NCI-H1694 (cell line): ENCODE measurements around the gene ATF4.
"Not testable (repeated sequence)": the region's sequence is repeated elsewhere in the genome, so short reads cannot be mapped to it uniquely, and the experiment has no call there.

Experiments used
- DNase-seq: peaks from one replicate; lab custom pipeline; 2025; lab: John Stamatoyannopoulos, UW

Gene ATF4

GRCh38 chr22:39511226-39511625 lies 9.1 kb upstream of the ATF4 start:
- no peak for DNase-seq

DNA sequence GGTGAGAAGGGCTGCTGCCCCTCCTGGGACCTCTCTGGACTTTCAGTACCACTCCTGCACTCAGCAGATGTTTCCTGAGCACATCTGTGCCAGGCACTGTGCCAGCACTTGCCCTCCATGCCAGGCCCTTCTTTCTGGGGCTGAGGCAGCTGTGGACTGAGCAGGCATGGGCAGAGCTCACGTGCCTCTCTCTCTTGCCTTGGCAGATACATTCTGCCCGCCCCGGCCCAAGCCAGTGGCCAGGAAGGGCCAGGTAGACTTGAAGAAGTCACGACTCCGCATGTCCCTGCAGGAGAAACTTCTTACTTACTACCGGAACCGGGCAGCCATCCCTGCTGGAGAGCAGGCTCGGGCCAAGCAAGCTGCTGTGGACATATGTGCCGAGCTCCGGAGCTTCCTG lies 8.3 kb upstream of the ATF4 start:
- no peak for DNase-seq

DNA sequence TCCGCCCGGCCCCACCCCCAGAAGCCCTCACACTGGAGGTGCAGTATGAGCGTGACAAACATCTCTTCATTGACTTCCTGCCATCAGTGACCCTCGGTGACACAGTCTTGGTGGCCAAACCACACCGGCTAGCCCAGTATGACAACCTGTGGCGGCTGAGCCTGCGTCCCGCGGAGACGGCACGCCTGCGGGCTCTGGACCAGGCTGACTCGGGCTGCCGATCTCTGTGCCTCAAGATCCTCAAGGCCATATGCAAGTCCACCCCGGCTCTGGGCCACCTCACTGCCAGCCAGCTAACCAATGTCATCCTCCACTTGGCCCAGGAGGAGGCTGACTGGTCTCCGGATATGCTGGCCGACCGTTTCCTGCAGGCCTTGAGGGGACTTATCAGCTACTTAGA lies 6.6 kb upstream of the ATF4 start:
- no peak for DNase-seq

GRCh38 chr22:39514373-39514973 lies 5.9 kb upstream of the ATF4 start:
- no peak for DNase-seq

GRCh38 chr22:39515266-39516050 lies 4.9 kb upstream of the ATF4 start:
- DNase-seq, result no peak

DNA sequence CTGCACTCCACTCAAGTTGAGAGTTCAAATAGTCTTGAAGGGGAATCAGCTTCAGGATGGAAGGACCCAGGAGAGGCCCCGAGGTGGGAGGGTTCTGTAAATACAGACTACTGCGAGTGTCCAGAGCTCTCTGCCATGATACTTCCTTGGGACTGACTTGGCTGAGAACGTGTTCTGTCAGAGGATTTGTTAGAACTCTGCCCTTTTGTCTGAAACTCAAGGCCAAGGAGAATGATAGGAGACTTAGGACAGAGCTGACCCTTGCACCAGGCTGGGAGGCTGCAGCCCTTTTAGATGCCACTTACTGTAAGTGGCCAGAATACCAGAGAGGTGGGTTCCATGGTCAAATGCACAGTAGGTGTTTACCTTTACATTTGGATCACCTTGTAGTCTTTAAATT lies 2.9 kb upstream of the ATF4 start:
- DNase-seq, result no peak

- DNase-seq, result no peak
Measured at GRCh38 chr22:39518144-39518786, 2.1 kb upstream of the ATF4 start.

- no peak for DNase-seq
Measured at GRCh38 chr22:39518996-39519680, 1.2 kb upstream of the ATF4 start.

- peak; percentile 98 for DNase-seq
Measured at GRCh38 chr22:39519681-39520225, 609 bp upstream of the ATF4 start.

DNA sequence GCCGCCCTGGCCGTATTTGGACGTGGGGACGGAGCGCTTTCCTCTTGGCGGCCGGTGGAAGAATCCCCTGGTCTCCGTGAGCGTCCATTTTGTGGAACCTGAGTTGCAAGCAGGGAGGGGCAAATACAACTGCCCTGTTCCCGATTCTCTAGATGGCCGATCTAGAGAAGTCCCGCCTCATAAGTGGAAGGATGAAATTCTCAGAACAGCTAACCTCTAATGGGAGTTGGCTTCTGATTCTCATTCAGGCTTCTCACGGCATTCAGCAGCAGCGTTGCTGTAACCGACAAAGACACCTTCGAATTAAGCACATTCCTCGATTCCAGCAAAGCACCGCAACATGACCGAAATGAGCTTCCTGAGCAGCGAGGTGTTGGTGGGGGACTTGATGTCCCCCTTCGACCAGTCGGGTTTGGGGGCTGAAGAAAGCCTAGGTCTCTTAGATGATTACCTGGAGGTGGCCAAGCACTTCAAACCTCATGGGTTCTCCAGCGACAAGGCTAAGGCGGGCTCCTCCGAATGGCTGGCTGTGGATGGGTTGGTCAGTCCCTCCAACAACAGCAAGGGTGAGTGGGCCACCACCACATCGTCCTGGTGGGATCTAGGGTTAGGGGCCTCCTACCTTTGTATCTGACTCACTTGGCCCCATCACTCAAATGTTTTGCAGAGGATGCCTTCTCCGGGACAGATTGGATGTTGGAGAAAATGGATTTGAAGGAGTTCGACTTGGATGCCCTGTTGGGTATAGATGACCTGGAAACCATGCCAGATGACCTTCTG lies 934 bp downstream of the ATF4 start:
- peak; percentile 31 for DNase-seq

- not testable (repeated sequence) for DNase-seq
Measured at GRCh38 chr22:39522091-39522490, 1.7 kb downstream of the ATF4 start.

DNA sequence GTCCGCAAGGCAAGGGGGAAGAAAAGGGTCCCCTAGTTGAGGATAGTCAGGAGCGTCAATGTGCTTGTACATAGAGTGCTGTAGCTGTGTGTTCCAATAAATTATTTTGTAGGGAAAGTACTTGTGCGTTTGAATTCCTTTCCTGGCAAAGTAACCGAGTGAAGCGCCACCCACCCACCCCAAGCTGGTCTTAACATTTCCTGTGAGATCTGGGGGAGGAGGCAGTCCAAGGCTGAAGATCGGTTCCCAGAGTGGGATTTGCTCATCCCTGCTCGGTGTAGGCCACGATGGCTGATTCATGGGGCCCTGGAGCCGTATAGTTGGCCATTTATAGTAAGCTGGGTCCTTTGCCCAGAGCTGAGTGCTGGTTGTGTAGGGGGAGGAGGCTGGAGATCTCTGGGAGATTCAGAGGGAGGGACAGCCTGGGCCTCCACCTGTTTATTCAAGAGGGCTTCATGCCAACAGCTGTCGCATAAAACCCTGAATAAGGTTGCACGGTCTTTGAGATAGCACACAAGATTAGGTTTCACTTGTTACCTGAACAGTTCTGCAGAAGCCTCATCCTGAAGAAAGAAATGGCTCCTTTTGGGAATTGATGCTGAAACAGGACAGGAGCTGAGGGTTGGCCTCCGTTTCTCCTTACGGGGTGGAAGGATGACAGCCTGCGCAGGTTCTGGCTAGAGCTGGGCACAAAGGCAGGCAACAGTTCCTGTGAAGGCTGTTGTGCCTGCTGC lies 2.4 kb downstream of the ATF4 start:
- peak; percentile 45 for DNase-seq

DNA sequence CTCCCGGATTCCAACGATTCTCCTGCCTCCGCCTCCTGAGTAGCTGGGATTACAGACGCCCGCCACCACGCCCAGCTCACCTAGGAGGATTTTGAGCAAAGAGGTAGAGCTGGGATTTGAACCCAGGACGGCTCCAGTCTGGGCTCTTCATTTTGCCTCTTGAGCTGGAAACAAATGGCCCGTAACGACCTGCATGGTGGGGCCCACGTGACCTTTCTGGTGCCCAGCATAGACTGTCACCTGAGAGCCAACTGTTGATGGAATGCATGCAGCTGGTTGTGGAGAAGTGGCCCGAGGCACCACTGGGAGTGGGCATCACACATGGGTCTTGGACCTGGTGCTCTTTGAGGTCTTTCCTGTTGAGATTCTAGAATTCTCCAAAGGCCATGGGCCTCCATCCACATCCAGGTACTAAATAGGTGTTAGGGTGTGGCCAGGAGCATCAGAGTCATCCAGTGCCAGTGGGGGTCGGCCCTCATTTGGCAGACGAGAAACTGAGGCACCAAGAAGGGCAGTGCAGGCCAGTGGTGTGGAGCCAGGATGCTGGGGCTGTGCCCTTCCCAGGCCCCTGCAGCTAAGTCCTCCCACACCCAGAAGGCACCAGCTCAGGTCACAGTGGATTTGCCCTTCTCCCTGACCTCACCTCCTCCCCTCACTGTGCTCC lies 3.9 kb downstream of the ATF4 start:
- DNase-seq, result no peak

GRCh38 chr22:39524753-39525657 lies 4.6 kb downstream of the ATF4 start:
- DNase-seq, result no peak

DNA sequence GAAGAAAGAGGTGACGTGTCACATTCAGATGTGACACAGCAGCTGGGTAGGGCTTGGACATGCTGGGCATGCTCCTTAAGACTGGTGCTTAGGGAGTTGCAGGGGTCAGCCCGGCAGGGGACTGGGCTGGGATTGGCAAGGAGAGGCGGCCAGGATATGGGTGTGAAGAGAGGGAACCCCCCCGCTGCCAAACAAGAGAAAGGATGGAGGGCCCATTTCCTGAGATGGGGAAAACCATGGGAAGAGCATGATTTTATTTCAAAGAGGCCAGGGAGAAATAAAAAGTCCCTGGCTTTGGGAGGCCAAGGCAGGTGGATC lies 5.3 kb downstream of the ATF4 start:
- no peak for DNase-seq

- no peak for DNase-seq
Measured at GRCh38 chr22:39526736-39527171, 6.4 kb downstream of the ATF4 start.

DNA sequence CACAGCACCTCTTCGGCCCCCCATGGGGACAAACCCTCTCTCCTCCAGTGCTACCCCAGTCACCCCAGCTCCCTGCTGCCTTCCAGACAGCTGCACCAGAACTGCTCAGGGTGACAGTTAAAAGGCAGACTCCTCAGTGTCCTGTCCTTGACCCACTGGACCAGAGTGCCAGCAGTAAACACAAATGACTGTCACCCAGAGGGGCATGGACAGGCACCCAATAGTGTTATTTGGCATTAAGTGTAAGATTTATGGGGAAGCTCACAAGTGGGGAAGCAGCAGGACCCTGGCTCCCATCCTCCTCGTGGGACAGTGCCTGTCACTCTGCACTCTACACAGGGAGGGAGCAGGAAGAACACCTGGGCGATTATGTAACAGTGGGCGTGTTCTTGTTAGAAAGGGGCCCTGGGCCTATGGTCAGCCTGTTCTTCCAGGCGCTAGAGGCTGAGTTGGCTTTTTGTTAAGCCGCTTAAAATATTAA lies 7.2 kb downstream of the ATF4 start:
- DNase-seq, result no peak

DNA sequence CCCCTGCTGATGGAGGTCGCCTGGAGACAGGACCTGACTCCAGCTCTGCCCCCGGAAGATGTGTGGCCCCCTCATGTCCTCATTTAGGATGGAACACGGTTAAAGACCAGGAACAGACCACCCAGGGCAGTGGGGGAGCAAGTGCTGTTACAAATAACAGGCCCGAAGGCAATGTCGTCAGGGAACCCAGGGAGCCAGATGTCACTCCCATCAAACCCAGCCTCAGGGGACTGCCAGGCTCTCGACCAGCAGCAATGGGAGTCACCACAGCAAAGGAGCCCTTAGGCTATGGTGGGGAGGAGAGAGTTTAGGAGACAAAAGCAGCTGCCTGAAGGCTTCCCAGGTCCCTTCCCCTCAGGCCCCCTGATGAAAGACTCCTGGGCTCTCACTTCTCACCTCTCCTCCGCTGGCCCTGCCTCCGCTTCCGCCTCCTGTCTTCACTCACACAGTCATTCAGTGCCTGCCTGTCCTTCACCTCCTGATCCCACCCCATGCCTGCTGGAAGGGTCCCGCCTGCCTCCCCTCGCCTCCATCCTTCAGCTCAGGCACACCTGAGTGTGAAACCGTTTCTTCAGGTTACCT lies 7.8 kb downstream of the ATF4 start:
- peak; percentile 71 for DNase-seq
